Measurements from ENCODE around the gene PRR35.

Gene PRR35

GRCh38 chr16:598823-599739 lies 38.9 kb downstream of the PRR35 start:
- no peak for FAIRE-seq

- FAIRE-seq: no peak
Observed at GRCh38 chr16:600781-601180, 40.6 kb downstream of the PRR35 start.

- no peak for FAIRE-seq
Observed at GRCh38 chr16:603933-604332, 43.7 kb downstream of the PRR35 start.

- no peak for FAIRE-seq
Observed at GRCh38 chr16:606656-607307, 46.6 kb downstream of the PRR35 start.

DNA sequence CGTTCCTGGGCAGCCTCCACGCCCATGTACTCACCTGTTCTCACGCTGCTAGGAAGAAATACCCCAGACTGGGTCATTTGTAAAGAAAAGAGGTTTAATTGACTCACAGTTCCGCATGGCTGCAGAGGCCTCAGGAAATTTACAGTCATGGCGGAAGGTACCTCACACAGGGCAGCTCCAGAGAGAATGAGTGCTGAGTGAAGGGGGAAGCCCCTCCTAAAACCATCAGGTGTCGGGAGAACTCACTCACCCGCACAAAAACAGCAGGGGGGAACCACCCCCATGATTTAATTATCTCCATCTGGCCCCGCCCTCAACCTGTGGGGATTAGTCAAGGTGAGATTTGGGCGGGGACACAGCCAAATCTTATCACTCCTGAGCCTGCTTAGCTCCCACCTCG lies 47.8 kb downstream of the PRR35 start:
- no peak for FAIRE-seq

GRCh38 chr16:609316-609715 lies 49.1 kb downstream of the PRR35 start:
- FAIRE-seq: no peak

GRCh38 chr16:609984-610383 lies 49.8 kb downstream of the PRR35 start:
- no peak for FAIRE-seq

DNA sequence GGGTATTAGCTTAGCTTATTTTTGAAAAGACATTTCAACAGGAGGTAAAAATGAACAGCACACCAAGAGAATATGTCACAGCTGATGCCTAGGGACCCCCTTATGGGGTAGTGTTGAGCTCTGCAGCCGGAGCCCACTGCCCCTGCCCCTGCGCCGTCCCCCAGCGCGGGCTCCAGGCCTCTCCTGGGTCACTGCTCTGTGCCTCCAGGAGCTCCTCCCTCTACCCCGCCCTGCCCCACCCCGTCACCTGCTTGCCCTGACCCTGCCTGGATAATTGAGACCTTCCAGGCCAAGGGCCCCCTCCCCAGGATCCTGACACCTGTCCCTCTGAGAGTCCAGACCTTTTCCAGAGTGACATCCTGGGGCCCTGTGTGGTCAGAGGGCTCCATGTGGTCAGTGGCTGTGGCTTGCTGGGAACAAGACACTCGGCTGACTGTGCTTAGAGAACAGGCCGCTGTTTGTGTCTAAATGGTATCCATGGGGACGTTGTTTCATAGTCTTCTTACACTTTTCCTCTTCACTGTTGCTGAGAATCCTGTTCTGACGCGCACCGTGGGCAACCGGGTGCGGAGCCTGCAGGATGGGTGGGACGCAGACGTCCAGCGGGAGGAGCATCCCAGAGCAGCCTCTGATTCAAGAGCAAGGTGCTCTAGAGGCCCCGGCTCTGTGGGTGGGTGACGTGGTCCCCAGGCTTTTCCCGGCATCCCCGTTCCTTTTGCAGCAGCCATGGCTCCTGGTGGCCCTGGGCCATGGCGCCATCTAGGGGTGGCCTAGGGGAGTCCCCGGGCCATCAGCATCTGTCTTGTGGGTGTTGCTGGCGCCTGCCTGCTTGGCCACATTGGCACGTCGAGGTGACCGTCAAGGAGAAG lies 50.6 kb downstream of the PRR35 start:
- no peak for FAIRE-seq

DNA sequence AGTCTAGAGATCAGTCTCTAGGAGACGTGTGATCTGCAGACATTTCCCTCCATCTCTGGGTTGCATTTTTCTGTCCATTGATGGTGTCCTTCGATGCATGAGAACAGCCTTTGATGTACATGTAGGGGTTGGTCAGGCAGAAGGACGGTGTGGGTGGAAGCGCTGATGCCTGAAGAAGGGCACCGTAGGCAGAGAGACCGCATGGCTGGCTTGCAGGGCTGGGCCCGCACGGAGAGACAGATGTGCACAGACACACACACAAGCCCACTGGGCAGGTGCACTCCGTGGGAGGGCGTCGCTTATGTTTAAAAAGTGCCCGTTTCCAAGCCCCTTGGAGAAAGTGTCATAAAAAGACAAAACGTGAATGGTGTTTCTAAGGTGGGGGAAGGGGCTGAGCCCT lies 54.9 kb downstream of the PRR35 start:
- no peak for FAIRE-seq
